CD4-positive, alpha-beta T cell treated with Interleukin-15 for 4 hours (primary cell): ENCODE data around the gene KLHL41.
A peak's percentile ranks its signal among the peaks of the same experiment; 100 is the strongest.
"Not testable (repeated sequence)": the region's sequence is repeated elsewhere in the genome, so short reads cannot be mapped to it uniquely, and the experiment has no call there.

Experiments used
- DNase-seq: peaks from one replicate; pipeline ENCODE4 v3.0.0-alpha.2; 2020; ENCODE audit warnings: low spot score

The KLHL41 gene

DNA sequence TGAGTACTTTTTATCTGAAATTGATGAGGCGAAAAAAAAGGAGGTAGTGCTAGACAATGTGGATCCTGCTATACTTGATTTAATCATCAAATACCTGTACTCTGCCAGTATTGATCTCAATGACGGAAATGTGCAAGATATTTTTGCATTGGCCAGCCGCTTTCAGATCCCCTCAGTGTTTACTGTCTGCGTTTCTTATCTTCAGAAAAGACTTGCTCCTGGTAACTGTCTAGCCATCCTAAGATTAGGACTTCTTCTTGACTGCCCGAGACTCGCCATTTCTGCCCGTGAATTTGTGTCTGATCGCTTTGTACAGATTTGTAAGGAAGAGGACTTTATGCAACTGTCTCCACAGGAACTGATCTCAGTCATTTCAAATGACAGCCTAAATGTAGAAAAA is 453 bp downstream of the KLHL41 start:
- no peak for DNase-seq

DNA sequence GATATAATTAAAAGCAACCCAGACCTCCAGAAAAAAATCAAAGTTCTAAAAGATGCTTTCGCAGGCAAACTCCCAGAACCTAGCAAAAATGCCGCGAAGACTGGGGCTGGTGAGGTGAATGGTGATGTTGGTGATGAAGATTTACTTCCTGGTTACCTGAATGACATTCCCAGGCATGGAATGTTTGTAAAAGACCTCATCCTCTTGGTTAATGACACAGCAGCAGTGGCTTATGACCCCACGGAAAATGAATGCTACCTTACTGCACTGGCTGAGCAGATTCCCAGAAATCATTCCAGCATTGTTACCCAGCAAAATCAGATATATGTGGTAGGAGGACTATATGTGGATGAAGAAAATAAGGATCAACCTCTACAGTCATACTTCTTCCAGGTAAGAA is 994 bp downstream of the KLHL41 start:
- DNase-seq: no peak

DNA sequence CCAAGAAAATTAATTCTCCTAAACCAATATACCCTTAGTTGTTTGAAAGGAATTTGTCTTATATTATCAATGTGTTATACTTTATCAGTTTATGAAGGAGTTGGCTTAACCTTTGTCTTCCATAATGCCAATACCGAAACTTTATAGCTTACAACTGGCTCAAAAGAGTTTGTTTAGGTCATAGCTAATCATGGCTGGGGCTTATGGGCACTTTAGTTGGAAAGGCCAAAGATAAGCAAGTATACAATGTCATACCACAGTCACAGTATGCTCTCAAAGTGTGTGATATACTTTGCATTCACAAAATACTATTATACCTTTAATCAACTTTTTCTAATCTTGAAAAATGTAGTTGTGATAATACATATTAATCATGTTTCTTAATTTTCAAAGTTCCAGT is 2.3 kb downstream of the KLHL41 start:
- no peak for DNase-seq

DNA sequence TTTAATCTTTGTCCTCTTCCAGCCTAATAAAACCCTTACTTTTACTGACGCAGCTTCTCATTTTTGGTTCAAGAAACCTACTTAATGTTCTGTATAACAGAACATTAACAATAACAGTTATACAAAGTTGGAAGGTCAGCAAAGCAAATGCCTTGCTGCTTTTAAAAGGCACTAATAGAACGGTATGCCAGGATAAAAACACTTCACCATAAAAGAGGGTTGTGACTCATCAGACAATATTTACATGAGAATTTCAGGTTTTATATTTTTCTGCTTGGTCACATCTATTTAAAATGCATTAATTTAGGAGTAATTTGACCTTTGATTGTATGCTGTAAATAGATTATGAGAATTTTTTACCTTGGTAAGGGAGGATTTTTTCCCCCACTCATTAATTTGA is 3.0 kb downstream of the KLHL41 start:
- no peak for DNase-seq

DNA sequence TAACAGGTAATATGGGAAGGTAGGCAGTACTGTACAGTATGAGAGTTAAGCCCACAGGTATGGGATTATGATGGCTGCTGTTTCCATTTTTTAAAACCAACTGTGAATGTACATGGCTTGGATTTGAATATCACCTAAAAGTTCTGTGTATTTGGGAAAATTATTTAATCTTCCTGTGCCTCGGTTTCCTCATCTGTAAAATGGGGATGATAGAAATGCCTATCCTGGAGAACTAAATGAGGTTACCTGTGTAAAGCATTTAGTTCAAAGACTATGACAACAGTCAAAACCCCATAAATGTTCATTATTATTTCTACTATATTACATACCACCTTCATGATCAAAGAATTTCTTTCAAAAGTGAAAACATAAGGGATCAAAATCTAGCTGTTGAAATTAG is 3.6 kb downstream of the KLHL41 start:
- DNase-seq: no peak

DNA sequence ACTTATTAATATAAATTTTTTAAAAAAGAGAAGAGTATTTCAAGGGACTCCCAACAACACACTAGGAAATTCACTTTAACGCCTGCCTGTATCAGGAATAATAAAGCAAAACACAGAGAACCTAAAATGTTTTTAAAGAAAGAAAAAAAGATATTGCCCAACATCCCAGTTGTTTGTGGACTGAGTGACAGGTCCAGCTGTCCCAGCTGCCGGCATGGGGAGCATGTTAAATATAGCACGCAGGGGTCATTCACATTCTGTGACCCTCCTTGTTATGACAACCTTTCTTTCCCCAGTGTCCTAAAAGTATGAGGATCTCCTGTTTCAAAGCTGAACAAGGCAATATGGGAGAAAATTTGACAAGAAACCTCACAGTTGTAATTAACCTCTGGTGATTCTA is 4.4 kb downstream of the KLHL41 start:
- DNase-seq: no peak

DNA sequence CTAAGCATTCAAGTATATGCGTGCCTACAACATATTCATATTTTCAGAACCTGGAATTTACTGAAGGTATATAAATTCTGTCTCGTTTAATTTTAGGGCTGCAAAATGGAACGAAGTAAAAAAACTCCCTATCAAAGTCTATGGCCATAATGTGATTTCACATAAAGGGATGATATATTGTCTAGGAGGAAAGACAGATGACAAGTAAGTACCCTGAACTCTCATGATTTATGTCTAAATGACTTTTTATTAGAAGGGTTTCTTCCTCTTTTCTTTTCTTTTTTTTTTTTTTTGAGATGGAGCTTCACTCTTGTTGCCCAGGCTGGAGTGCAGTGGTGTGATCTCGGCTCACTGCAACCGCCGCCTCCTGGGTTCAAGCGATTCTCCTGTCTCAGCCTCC is 5.3 kb downstream of the KLHL41 start:
- not testable (repeated sequence) for DNase-seq

DNA sequence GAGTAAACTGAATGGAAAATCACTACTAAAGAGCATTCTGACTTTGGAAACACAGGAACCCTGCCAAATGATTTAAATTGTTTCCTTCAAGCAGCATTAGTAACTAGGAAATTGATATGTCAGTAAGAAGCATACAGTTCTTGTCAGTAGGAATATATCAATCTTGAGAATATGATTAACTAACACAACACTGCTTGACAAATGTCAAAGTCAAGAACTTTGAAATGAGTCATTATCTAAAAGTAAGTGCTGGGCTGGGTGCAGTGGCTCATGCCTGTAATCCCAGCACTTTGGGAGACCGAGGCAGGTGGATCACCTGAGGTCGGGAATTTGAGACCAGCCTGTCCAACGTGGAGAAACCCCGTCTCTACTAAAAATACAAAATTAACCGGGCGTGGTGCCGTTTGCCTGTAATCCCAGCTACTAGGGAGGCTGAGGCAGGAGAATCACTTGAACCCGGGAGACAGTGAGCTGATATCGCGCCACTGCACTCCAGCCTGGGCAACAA is 7.0 kb downstream of the KLHL41 start:
- not testable (repeated sequence) for DNase-seq

DNA sequence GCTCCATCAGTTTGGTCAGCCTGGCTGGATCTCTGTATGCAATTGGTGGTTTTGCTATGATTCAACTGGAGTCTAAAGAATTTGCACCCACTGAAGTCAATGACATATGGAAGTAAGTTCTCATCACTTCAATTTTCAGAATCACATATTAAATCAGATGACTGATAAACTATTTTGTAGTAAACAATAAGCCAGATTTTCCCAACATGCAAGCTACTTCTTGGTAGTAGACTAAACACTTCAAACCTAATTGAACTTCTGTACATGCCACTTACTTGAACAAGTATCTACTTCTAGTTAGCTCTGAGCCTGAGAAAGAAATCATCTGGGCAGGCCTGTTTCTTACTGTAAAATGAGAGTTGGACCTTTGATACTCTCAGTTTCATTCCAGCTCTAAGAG is 11.4 kb downstream of the KLHL41 start:
- DNase-seq: no peak

DNA sequence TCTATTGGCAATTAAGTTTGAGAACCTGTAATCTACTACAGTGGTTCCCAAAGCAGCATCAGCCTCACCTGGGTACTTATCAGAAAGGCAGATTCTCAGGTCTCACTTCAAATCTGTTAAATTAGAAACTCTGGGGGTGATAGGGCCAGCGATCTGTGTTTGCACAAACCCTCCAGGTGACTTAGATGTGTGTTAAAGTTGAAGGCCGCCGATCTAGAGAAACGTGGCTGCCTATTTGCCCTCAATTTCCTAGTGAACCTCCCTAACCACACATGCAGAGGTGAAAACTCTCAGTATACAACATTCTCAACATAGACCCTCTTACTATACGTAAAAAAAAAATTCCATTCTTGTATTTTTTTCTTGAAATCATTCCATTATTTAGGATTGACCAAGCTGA is 14.2 kb downstream of the KLHL41 start:
- DNase-seq: no peak

DNA sequence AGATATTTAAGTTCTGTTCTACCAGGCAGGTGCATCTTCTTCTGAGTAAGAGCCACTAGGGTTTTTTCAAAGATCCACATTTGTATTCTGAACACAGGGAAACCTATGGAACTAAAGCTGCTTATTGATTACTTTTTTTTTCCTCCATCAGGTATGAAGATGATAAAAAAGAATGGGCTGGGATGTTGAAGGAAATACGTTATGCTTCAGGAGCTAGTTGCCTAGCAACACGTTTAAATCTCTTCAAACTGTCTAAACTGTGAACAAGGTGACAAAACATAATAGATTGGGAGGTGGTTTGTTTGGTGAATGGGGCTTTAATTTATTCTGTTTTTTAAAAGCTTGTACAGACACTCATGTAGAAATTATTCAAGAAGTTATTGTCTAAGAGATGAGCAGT is 15.9 kb downstream of the KLHL41 start:
- no peak for DNase-seq

DNA sequence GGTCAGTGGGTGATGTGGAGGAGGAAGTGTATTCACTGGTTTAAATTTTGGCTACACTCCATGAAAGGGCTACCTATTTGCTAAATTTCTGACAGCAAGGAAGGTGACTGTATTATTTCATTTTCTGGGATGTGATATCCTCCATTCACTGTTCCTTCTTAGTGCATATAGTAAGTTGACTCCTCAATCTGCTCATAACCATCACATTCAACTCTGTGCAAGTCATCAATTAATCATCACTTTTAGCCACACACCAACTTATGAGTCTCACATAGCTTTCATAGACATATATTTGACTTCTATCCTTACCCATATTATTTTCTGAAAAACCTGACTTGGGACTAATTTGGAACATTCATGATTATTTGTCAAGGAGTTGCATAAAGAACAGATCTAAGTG is 16.9 kb downstream of the KLHL41 start:
- no peak for DNase-seq

DNA sequence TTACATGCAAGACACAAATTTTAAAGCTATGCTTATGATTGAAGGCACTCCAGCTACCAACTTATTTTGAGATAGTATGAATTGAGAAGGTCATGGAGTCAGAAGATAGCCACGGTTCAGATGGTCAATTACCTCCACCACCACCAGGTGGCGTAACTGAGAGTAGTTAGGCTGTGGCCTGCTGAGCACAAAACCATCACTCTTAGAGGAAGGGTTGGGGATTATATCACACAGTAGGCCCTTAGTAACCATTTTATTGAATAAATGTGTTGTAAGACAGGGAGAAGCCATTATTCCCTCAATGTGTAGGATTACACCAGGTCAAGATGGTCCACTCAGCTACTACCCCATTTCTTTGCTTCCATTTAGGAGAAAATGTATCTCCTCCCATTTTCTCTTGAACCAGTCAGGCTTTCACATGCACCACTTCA is 18.8 kb downstream of the KLHL41 start:
- DNase-seq: peak; percentile 72

DNA sequence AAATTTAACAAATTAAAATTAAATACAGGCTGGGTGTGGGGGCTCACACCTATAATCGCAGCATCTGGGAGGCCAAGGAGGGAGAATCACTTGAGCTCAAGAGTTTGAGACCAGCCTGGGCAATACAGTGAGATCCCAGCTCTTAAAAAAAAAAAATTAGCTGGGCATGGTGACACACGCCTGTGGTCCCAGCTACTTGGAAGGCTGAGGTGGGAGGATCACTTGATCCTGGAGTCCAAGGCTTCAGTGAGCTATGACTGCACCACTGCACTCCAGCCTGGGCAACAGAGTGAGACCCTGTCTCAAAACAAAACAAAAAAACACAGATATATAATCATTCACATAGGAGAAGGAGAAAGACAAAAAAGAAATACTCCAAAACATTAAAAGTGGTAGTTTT is 30.0 kb downstream of the KLHL41 start:
- not testable (repeated sequence) for DNase-seq

DNA sequence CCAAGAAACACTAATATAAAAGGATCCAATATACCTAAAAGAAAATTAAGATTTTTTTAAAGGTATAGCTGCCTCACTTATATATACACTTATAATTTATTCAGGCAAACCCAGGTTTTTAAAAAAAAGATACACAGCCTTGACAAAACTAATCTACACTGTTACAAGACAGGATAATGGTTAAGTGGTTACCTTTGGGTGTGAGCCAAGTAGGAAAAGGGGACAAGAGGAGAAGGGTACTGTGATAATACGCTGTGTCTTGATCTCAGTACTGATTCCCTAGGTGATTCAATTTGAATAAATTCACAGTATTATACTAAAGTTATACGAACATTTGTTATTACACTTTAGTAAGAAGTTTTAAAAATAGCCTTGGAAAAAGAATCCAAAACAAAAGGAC is 30.6 kb downstream of the KLHL41 start:
- no peak for DNase-seq

DNA sequence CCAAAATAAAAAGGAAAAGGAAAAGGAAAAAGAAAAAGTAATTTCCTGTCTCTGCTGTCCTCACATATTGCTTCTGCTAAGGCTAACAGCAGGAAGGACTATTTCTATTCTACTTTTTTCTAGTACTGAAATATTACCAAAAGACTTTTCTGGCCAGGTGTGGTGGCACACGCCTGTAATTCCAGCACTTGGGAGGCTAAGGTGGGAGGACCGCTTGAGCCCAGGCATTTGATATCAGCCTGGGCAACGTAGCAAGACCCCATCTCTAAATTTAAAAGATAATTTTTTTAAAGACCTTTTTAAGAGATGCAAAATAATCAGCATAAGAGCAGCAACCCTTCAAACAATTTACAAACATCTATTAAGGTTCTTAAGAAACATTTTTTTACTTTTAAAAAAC is 32.9 kb downstream of the KLHL41 start:
- DNase-seq: no peak

DNA sequence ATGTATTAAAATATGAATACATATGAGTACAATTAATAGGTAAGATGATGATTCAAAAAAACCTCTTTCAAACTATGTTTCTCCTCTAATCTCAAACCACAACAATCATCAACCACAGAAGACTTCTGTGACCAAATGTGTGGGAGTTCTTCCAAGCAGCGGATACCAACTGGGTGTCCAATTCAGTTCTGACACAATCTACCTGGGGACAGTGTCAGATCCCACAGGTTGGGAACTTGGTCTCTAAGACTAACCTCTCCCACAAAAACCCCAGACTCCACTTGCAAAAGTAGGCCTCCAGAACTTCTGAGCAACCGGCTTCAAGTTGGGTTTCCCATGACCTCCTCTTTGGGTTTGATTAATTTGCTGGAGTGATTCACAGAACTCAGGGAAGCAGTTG is 37.3 kb downstream of the KLHL41 start:
- DNase-seq: no peak

DNA sequence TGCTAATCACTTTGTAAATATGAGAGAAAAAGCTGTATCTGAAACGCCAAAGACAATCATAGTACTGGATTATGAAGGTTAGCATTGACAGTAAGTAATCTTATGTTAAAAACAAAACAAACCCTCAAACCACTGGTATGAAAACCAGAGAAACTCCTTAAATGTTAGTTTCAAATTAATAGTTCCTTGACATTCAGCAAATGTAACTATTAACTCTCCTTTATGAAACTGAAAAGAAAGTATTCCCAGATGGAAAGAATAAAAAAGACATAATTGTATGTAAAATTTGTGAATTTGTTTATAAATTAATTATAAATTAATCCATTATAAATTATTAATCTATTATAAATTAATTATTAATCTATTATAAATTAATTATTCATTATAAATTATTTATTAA is 51.9 kb downstream of the KLHL41 start:
- DNase-seq: no peak

DNA sequence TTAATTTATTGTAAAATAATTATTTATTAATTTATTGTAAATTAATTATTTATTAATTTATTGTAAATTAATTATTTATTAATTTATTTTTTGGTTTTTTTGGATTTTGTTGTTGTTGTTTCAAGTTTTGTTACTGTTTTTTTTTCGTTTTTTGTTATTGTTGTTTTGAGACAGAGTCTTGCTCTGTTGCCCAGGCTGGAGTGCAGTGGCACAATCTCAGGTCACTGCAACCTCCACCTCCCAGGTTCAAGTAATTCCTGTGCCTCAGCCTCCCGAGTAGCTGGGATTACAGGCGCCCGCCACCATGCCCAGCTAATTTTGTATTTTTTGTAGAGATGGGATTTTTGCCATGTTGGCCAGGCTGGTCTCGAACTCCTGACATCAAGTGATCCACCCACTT is 52.6 kb downstream of the KLHL41 start:
- DNase-seq: not testable (repeated sequence)

DNA sequence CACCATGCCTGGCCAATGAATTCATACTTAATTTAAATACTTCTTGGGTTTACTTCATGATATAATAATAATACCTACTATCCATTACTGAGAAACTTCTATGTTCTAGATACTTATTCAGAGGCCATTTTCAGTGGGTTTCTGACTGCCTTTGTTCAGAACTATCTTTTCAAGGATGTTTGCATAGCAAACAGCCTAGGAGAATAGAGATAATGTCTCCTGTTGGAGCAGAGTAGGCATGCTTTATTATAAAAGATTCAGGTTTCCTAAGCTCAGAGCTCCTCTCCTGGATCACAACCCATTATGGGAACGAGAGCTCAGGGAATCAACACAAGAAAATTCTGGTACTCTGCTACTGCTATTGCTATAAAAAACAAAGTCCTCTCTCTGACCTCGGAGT is 53.0 kb downstream of the KLHL41 start:
- no peak for DNase-seq

DNA sequence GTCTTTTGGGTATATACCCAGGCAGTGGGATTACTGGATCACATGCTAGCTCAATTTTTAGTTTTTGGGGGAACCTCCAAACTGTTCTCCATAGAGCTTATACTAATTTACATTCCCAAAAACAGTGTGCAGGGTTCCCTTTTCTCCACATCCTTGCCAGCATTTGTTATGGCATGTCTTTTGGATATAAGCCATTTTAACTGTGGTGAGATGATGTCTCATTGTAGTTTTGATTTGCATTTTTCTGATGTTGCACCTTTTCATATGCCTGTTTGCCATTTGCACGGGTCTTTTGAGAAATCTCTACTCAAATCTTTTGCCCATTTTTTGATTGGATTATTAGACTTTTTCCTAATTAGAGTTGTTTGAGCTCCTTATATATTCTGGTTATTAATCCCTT is 56.2 kb downstream of the KLHL41 start:
- no peak for DNase-seq

DNA sequence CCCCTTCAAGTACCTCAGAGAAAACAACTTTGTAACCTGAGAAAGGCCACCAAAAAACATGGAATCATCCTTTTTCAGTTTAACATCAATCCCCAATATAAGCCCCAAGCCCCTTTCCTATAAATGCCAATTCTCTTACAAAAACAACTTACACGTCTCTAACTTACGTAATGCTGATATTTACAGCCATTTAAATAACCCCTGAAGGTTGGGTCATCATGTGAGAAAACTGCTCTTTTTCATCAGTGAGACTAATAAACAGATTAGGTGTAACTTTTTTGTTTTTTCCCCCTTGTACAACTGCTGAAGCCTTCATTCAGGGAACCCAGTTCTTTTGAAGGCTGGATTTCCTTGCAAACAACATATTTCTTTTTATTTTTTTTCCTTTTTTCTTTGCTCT is 60.4 kb downstream of the KLHL41 start:
- DNase-seq: no peak

DNA sequence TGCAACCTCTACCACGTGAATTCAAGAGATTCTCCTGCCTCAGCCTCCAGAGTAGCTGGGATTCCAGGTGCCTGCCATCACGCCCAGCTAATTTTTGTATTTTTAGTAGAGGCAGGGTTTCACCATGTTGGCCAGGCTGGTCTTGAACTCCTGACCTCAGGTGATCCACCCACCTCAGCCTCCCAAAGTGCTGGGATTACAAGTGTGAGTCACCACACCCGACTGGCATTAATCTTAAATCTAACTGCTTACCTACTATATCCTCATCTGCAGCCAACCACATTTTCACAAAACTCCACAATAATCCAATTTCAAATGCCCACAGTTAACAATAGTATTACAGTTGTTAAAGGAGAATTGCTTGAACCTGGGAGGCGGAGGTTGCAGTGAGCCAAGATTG is 61.2 kb downstream of the KLHL41 start:
- not testable (repeated sequence) for DNase-seq

DNA sequence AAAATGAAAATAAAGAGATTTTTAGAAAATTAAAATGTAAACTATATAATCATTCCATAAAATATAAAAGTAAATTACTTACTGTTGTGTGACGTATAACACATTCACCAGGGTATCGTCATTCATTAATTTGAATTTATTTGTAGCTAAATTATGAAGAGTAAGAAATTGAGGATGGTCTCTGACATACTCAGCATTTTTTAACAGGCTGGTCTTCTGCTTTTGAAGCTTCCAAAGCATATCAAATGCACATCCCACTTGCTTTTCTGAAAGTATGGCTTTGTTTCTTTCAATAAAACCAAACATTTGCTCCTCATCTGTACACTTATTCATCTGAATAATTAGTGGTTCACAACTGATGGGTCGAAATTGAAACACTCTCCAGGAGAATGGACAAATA is 62.1 kb downstream of the KLHL41 start:
- DNase-seq: no peak

DNA sequence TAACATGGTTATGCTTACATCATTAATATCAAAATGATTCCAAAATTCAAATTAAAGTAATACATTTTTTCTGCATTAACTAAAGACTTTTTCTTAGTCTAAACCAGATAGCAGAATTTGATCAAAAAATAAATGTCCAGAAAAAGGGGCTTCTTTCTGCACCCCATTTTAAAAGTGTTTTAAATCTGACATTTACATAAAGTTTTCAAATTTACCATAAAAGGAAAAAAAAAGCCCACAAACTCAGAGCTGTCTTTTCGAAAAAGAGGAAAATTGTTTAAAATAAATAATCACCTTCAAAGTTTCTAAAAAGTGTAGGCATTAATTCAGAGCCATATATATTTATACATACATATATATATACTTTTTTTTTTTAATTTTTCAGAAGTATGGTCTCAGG is 62.7 kb downstream of the KLHL41 start:
- DNase-seq: no peak
